SKM-1 treated with dmso at 0.1 percent for 144 hours (cell line): ENCODE data around the gene RAB4B.
"Not testable (repeated sequence)": the region's sequence is repeated elsewhere in the genome, so short reads cannot be mapped to it uniquely, and the experiment has no call there.

Experiments used
- DNase-seq: peaks from one replicate; lab custom pipeline; 2025; ENCODE audit not compliant: unreplicated experiment; lab: John Stamatoyannopoulos, UW

The RAB4B gene

DNA sequence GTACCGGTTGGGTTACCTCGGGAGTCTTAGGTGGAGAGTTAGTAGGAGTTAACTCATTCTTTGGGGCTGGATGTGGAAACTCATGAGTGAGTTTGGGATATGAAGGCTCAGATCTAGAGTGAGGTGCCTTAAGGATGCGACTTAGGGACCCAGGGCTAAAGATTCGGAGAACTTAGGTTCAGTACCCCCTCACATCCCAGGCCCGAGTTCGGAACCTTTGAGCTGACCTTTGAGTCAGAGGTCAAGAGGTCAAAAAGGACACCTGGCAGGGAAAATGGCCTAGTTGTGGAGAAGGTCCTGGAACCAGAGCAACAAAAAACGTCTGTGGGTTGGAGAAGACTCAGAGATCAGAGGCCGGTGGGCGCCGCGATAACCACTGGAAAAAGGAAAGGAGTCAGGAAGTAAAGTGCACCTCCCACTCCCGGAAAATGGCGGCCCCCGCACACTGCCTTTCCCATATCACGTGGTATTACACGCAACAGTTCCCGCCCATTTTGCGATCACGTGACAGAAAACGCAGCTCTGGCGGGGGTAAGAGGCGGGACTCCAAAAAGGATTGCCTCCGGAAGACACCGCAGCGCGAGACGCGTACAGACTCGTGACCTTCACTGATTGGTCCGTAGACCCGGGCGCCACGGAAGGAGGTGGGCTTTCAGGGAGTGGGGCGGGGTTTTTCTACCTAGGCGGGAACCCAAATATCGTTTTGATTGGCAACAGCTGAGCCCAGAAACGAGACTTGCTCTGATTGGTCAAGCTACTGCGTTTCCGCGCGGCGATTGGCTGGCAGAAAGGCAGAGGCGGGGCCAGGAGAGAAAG lies 27.8 kb upstream of the RAB4B start, which contains the start of gene ACTMAP:
ACTMAP (minus strand) TSS at position 420 of the 816 bp plus-strand sequence. CDS start 674 bp downstream, outside the sequence.
- DNase-seq: peak; percentile 99

GRCh38 chr19:40750874-40751537 lies 27.0 kb upstream of the RAB4B start, which contains the start of gene SNRPA:
Gene SNRPA (plus strand): TSS chr19:40751203. CDS start chr19:40751409, 206 bp downstream.
- peak; percentile 94 for DNase-seq

DNA sequence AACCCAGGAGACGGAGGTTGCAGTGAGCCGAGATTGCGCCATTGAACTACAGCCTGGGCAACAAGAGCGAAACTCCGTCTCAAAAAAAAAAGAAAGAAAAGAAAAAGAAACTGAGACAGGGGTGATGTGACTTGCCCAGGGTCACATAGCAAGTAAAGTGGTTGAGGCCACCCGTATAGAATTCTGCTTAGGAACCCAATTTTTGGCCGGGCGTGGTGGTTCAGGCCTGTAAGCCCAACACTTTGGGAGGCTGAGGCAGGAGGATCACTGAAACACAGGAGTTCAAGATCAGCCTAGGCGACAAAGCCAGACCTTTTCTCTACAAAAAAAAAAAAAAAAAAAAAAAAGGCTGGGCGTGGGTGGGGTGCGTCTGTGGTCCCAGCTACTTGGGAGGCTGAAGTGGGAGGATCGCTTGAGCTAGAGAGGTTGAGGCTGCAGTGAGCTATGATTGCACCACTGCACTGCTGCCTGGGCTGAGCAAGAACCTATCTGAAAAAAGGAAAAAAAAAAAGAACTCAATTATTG lies 25.7 kb upstream of the RAB4B start:
- no peak for DNase-seq

GRCh38 chr19:40754611-40755247 lies 23.3 kb upstream of the RAB4B start:
- DNase-seq: no peak

DNA sequence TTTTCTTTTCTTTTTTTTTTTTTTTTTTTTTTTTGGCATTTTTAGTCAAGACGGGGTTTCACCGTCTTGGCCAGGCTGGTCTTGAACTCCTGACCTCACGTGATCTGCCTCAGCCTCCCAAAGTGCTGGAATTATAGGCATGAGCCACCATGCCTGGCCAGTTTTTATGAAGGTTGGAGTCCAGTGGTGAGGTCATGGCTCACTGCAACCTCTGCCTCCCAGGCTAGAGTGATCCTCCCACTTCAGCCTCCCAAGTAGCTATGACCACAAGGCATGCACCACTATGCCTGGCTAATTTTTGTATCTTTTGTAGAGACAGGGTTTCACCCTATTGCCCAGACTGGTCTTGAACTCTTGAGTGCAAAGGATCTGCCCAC lies 22.8 kb upstream of the RAB4B start:
- DNase-seq: no peak

DNA sequence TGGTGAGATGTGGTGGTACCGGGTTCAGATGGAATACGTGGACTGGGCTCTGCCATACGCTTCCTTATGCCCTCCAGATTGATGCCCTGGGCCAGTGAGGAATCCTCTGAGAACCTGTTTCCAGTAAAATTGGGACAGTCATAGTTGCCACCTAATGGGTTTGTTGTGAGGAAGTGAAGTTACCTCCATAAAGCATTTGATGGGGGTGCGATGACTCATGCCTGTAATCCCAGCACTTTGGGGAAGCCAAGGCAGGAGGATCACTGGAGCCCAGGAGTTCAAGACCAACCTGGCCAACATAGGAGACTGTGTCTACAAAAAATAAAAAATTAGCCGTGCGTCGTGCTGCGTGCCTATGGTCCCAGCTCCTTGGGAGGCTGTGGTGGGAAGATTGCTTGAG lies 22.3 kb upstream of the RAB4B start:
- DNase-seq: no peak

- no peak for DNase-seq
These were observed 21.4 kb upstream of the RAB4B start for GRCh38 chr19:40756502-40757110.

DNA sequence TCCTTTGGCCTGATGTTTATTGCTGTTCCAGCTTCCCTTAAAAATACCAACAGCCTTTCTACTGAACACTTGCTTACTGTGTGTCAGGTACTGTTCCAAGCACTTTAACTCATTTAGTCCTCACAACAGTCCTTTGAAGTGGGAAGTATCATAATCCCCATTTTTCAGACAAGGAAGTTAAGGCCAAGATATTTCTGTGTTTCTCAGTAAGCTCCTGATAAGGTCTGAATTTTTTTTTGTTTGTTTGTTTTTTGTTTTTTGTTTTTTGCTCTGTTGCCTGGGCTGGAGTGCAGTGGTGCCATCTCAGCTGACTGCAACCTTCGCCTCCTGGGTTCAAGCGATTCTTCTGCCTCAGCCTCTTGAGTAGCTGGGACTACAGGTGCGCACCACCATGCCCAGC lies 19.6 kb upstream of the RAB4B start:
- DNase-seq: no peak

GRCh38 chr19:40759352-40759751 lies 18.7 kb upstream of the RAB4B start:
- DNase-seq: no peak

DNA sequence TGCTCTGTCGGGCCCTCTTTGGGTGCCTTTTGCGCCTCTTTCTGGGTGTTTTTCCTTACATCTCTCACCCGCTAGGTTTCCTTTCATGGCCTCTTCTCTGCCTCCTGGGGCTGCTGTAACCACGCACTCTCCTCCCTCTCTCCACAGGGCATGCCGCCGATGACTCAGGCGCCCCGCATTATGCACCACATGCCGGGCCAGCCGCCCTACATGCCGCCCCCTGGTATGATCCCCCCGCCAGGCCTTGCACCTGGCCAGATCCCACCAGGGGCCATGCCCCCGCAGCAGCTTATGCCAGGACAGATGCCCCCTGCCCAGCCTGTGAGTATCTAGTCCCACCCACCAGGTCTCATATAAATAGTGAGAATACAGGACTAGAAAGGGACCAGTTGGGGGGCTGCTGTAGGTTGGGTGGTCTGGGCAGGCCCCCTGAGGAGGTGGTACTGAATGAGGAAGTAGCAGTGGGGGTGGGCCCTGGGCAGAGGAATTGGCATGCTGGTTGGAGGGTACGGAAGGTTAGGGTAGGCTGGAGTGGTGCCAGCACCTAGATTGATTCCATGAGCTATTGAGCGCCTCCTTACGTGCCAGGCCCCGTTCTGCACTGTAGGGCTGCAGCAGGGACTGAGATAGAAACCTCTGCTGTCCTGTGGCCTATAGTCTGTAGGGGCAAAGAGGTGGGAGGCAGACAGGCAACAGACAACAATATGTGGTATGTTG lies 15.1 kb upstream of the RAB4B start:
- DNase-seq: no peak

DNA sequence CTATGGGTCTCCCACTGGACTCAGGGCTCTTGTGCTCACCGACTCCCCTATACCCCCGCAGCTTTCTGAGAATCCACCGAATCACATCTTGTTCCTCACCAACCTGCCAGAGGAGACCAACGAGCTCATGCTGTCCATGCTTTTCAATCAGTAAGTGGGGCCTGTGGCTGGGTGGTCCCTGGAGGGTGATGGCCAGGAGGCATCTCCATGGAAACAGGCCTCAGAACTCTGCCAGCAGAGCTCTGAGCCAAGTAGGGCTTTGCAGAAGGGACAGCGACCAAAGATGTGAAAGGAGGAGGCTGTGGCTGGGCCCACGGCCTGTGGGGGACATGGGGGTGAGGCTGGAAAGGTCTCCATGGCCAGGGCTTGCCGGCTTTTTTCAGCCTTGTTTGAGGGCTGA lies 14.5 kb upstream of the RAB4B start:
- DNase-seq: no peak

DNA sequence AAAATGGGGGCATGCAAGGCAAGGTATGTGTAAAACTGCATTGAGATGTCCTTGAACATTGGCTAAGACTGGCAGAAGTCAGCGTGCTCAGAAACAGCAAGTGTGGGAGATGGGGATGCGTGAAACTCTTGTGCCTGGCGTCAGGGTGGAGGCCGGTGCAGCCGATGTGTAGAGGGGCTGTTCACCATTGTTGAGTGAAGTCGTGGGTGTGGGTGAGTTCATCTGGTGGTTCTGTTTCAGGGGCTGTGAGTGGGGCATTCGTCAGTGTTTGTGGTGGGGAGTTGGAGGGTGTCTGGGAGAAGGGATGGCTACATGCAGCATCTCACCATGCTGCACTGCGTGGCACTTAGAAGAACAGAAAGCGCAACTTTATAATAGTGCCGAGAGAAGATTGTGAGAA lies 14.1 kb upstream of the RAB4B start:
- no peak for DNase-seq

DNA sequence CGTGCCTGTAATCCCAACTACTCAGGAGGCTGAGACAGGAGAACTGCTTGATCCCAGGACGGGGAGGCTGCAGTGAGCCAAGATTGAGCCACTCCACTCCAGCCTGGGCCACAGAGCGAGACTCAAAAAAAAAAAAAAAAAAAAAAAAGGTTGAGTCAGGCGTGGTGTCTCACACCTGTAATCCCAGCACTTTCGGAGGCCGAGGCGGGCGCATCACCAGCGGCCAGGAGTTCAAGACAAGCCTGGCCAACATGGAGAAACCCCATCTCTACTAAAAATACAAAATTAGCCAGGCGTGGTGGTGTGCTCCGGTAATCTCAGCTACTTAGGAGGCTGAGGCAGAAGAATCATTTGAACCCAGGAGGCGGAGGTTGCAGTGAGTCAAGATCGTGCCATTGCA lies 11.7 kb upstream of the RAB4B start:
- not testable (repeated sequence) for DNase-seq

DNA sequence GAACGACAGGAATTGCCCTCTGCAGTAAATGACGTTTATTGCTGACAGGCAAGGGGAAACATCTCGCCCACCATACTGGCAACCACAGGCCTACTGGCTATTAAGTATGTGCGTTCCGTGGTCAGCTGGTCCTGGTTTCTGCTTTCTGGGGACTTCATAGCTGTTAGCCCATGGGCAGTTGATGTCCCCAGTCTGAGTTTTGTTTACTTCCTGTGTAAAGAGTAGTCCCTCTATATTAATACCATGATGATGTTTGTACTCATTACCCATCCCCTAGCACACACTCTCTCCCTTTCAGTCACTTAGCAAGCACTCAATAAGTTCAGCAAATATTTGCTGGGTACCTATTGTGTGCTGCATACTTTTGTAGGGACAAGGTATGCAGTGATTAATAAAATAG lies 9.2 kb upstream of the RAB4B start:
- DNase-seq: no peak

- DNase-seq: not testable (repeated sequence)
These were observed 6.8 kb upstream of the RAB4B start for GRCh38 chr19:40771101-40771862.

GRCh38 chr19:40774916-40775631 lies 3.0 kb upstream of the RAB4B start, which contains the start of gene MIA:
Gene MIA (plus strand): TSS chr19:40775521. CDS start chr19:40775543, 22 bp downstream.
- DNase-seq: no peak

- no peak for DNase-seq
These were observed 2.4 kb upstream of the RAB4B start for GRCh38 chr19:40775632-40776022.

DNA sequence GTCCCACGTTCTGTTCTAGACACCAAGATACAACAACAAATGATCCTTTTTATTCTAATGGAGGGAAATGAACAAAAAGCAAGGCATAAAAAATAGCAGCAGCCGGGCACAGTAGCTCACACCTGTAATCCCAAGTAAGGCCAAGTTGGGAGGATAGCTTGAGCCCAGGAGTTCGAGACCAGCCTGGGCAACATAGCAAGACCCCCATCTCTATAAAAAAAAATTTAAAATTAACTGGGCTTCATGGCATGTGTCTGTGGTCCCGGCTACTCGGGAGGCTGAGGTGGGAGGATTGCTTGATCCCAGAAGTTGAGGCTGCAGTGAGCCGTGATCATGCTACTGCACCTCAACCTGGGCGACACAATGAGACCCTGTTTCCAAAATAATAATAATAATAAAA lies 1.7 kb upstream of the RAB4B start:
- DNase-seq: no peak
